HG03439 (cell line): ENCODE measurements around the gene PHLPP1.
"Not testable (repeated sequence)": the region's sequence is repeated elsewhere in the genome, so short reads cannot be mapped to it uniquely, and the experiment has no call there.

ENCODE experiments used
- ATAC-seq: cut with Tn5 transposase; IDR thresholded peaks from one replicate; pipeline ENCODE4 v1.9.1; 2021; ENCODE audit warnings: mild to moderate bottlenecking, moderate library complexity; ENCODE audit not compliant: unreplicated experiment

The PHLPP1 gene

DNA sequence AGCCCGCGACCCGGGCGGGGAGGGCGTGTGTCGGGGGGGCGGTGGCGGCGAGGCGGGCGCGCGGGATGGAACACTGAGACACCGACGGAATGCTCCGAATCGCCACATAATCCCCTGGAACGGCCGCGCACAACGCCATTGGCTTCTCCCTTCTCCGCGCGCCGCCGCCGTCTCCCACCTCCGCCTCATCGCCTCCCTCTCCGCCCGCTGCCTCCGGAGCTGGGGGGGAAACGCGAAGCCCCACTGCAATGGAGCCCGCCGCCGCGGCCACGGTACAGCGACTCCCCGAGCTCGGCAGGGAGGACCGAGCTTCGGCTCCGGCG is at the start of gene PHLPP1:
PHLPP1 (plus strand) TSS at position 106 of the 323 bp plus-strand sequence; CDS start at position 249, 143 bp downstream.
- ATAC-seq, result peak; percentile 13

DNA sequence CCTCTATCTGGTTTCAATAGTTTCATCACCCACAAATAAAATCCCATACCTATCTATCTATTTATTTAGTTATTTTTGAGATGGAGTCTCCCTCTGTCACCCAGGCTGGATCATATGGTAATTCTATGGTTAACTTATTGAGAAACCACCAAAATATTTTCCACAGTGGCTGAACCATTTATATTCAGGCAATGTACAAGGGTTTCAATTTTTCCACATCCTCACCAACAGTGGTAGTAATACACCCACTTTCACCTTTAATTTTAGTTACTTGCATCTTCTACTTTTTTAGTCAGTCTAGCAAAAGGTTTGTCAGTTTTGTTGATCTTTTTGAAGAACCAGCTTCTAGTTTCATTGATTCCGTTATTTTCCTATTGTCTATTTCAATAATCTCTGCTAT is 46.1 kb upstream of the PHLPP1 start:
- ATAC-seq, result no peak

DNA sequence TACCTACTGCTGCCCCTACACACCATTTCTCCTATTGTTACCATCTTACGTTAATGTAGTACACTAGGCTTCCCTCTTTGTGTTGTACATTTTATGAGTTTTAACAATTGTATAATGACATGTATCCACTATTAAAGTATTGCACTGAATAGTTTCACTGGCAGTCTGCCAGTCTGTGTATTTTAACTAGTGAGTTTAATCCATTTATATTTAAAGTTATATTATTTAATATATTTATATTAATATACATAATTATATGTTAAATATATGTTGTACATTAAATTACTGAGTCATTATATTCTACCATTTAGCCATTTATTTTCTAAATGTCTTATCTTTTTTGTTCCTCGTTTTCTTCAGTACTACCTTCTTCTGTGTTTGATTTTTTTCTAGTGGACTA is 44.8 kb upstream of the PHLPP1 start:
- ATAC-seq, result no peak

DNA sequence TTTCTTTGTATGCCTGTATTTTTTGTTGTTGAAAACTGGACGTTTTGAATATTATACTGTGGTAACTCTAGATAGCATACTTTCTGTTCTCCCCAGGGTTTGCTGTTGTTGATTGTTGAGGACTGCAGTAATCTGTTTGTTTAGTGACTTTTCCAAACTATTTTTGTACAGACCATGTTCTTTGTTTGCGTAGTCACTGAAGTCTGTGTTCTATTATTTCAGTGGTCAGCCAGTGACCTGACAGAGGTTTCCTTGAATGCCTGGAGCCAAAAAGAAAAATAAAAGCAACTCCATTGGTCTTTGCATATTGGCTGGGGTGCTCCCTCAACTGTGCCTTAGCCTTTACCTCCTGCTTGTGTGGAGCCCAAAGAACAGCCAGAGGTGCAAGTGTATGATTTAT is 42.7 kb upstream of the PHLPP1 start:
- ATAC-seq, result no peak

DNA sequence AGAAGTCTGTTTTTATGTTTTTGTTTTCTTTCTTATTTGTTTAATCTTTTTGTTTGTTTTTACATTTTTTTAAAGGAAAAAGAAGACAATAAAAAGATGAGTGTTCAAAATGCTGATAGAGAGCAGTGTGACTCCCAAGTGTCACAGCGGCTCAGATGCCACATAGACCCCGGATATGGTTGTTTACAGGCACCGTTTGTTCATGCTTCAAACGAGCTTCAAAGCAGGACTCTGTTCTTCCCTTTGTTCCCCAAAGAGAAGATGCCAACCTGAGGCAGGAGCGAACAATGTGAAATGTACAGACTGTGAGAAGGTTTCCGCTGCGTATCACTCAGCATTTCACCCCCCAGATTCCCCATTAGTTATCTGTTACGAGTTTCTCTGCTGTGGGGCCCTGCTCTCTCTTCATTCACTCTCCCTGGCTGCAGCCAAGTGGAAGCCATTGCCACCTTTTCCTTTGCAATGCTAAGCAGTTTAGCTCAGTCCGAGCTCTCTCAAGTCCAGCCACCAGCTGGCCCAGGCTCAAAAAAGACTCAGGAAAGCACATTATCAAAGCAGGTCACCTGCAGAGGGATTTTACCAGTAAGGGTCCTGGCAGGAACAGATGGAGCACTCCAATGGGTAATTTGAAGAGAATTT is 36.4 kb upstream of the PHLPP1 start:
- no peak for ATAC-seq

DNA sequence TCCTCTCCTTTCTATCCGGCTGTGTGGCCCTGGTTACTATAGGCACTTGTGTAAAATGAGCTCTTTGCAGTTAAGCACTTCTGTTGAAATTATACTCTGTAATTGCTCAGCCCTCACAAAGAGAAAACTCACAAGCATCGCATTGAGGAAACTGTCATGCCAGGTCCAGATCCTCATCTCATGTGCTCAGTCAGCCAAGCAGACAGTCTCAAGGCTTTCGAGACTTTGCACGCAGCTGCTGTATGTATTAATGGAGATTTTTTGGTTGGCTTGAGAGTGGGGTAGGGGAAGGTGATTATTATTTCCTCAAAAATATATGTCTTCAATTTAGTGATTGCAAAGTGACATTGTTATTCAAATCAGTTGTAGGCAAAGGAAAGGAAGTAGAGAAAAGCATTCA is 33.0 kb upstream of the PHLPP1 start:
- ATAC-seq, result no peak

DNA sequence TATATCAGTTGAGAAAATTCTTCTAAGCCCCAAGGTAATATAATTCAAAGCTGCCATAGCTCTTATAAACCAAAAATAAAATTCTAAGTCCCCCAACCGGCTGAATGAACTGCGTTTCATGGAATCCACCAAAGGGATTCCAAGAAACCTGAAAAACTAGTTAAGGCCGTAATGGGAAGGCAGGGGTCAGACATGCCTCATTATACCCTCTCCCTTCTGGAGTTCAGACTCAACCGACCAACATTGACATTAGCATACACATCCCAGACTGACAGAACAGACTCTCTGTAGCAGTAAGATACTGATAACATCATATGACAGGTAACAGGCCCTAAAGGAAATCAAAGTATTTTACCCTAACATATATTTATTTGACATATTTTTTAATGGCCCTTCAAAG is 31.4 kb upstream of the PHLPP1 start:
- ATAC-seq, result no peak

DNA sequence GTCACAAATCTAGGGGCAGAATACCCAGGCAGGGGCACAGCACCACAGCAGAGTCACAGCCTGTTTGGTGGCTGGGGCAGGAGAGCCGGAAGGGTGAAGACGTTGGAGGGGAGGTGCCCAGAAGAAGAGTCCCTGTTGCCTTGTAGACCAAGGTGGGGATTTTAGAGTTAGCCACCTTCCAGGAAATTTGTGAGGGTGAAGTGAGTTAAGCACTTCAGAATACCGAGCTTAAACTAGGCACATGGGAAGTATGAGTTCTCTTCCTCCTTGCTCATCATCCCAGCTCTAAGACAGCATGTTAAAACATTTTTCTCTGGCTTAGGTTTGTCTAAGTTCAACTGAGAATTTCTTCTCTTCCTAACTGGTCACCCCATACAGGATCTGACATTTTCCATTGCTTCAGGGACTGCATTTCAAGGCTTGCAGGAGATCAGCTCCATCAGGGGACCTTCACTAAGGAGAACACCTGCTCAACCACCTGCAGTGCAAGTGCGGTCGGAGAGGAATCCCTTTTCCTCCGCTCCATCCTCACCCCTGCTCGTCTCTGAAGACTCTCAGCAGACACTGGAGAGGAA is 26.5 kb upstream of the PHLPP1 start:
- no peak for ATAC-seq

DNA sequence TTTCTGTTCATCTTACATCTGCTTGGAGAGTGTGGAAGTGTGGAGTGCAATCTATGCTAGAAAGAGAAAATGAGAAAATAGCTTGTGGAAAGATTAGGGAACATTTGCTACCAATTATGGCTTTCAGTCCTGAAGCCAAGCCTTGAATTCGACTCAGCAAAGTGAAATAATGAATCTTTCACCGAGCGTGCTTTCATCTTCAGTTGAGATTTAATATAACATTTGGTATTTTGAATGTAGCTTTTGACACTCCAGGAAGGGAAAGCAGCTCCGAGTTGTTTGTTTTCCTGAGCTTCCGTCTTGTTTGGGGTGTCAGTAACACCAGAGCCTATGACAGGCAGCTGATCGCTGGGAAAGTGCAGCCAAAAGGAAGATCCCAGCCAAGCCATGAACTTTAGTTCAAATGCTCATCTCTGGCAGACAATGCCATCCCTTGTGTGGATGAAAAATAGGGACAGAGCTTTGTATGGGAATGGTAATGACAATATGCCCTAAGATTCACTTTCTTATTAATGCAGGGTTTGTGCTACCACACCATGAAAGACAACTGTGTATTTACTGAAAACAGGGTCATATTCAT is 25.0 kb upstream of the PHLPP1 start:
- no peak for ATAC-seq

DNA sequence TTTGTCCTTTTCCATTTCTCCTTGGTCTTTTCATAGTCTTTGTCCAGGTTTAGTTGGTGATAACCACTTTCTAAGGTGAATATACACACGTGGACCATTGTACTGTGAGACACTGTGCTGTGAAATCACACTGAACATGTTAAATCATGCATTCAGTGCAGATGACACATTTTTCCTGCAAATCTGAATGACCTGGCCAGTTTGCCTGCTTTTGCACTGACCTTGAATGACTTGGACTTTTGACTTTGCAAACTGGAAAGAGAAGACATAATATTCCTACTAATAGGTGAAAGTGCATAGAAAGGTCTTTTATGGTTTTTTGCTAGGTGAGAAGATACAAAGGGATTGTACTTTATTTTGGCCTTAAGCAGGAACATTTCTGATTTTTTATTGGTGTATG is 21.7 kb upstream of the PHLPP1 start:
- no peak for ATAC-seq

DNA sequence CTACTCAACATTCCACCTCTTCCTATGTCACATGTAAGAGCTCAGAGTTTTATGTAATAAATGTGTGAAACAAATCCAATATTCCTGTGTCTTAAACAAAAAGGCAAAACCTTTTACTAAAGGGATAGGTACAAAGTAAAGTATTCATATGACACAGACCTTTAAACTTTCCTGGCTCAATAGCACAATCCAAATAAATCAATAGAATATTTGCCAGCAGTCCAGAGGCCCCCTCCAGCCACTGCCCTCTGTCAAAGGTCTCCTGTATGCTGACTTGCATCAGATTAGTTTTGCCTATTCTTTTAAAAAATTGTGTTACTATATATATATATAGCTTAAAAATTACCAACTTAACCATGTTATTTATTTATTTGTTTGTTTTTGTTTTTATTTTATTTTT is 17.7 kb upstream of the PHLPP1 start:
- ATAC-seq, result no peak

DNA sequence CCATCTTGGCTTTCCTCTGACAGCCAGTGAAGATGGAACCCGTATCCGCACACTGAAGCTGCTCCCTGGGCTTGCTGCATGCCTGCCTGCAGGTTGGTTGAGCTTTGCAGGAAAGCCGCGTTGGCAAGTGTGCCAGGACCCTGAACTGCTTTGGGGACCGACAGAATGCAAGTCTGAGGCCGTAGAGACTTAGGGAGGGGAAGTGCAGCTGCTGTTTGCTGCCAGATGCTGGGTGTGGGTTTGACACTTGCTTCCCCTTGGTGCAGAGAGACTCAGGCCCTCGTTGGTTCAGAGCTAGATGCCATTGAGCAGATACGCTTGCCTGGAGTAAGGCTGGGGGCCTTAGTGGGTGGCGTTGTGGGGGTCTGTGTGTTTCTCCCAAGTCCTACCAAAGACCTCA is 13.1 kb upstream of the PHLPP1 start:
- no peak for ATAC-seq

DNA sequence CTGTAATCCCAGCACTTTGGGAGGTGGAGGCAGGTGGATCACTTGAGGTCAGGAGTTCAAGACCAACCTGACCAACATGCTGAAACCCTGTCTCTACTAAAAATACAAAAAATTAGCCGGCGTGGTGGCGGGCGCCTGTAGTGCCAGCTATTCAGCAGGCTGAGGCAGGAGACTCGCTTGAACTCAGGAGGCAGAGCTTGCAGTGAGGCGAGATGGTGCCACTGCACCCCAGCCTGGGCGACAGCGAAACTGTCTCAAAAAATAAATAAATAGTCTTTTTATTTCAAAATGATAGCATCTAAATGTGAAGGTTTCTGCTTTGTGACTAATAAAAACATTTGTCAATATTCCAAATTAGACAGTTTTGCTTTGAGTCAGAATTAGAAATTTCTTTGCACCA is 8.5 kb upstream of the PHLPP1 start:
- ATAC-seq, result not testable (repeated sequence)

DNA sequence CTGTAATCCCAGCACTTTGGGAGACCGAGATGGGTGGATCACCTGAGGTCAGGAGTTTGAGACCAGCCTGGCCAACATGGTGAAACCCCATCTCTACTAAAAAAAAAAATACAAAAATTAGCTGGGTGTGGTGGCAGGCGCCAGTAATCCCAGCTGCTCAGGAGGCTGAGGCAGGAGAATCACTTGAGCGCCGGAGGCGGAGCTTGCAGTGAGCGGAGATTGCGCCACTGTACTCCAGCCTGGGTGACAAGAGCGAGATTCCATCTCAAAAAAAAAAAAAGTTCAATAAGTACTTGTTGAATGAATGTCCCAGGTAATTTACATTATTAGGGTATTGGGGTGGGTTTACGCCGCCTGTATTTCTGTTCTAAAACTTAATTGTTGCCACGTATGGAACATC is 5.4 kb upstream of the PHLPP1 start:
- not testable (repeated sequence) for ATAC-seq

DNA sequence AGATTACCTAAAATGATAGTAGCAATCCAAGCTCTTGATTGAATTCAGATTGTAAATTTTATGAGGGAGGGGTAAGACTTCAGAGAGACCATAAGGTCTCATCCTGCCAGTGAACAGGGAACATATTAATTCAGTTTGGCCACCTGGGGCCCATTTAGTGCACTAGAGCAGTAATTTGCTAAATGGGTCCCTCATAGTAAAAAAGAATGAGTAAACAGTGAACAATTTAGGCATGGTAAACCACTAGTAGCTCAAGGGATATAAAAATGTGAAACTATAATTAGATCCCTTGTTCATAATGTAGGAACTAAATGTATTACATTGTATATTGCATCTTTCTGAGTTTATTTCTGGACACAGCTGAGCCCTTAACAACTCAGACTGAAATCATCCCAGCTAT is 4.9 kb upstream of the PHLPP1 start:
- no peak for ATAC-seq

DNA sequence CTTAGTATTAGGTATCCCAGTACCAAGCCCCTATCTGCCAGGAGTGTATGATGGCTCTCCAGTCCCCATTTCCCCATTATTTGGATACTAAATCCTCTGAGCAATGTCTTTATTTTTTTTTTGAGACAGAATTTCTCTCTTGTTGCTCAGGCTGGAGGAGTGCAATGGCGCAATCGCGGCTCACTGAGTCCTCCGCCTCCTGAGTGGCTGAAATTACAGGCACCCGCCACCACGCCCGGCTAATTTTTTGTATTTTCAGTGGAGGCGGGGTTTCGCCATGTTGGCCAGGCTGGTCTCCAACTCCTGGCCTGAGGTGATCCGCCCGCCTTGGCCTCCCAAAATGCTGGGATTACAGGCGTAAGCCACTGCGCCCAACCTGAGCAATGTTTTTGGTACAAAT is 3.6 kb upstream of the PHLPP1 start:
- ATAC-seq, result no peak

DNA sequence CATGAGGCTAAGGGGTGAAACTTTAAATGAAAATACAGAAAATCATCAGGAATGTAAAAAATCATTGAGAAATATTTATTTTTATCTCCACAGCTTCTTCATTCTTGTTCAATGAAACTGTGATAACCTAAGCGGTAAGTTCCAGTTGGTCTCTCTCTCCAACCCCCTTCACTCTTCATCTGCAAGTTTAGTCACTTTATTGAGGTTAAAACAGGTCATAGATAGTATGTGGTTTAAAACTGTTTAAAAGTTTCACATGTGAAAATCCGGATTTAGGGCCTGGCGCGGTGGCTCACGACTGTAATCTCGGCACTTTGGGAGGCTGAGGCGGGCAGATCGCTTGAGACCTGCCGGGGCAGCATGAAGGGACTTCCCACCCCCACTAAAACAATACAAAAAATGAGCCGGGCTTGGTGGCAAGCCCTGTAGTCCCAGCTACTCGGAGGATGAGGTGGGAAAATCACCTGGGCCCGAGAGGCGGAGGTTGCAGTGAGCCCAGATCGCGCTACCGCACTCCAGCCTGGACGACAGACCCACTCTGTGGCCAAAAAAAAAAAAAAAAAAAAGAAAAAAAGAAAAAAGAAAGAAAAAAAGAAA is 1.6 kb upstream of the PHLPP1 start:
- ATAC-seq, result no peak

DNA sequence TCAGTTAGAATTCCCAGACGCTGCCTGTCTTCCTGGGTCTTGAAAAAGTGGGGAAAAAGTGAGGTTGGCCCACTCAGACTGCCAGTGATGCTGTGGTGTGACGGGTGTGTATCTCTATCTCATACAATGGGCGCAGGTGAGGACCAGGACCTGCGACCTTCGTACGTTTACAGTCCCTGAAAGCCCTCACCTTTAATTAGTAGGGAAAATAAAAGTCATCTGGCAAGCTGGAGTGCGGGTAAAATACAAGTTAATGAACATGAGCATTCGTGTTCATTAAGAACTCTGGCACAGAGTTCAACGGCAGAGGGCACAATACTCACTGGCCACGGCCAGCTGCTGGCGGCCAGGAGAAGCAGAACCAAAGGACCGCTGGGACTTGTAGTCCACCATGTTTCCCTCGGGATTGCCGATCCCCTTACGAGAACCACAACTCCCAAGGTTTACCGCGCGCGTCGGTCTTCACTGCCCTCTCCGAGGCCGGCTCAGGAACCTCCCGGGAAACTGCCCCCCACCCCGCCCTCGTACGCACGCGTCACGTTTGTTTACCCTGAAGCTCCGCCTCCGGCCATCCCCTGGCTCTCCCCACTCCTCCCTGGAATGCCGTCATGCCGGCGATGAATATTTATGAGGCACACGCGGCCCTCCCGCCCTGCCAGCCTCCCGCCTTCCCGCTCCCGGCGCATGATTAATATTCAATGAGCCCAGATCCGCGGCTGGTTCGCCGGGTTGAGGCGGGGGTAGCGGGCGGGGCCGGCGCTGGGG is 488 bp upstream of the PHLPP1 start:
- peak; percentile 78 for ATAC-seq

DNA sequence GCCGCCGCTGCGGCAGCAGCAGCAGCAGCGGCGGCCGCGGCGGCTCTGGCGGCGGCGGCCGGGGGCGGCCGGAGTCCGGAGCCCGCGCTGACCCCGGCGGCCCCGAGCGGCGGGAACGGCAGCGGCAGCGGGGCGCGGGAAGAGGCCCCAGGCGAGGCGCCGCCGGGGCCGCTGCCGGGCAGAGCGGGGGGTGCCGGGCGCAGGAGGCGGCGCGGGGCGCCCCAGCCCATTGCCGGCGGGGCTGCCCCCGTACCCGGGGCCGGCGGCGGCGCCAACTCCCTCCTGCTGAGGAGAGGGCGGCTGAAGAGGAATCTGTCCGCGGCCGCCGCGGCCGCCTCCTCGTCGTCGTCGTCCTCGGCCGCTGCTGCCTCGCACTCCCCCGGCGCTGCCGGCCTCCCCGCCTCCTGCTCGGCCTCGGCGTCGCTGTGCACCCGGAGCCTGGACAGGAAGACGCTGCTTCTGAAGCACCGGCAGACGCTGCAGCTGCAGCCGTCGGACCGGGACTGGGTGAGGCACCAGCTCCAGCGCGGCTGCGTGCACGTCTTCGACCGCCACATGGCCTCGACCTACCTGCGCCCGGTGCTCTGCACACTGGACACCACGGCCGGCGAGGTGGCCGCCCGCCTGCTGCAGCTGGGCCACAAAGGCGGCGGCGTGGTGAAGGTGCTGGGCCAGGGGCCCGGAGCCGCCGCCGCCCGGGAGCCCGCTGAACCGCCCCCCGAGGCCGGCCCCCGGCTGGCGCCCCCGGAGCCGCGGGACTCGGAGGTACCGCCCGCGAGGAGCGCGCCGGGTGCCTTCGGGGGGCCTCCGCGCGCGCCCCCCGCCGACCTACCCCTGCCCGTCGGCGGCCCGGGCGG is 646 bp downstream of the PHLPP1 start:
- ATAC-seq, result peak; percentile 30

DNA sequence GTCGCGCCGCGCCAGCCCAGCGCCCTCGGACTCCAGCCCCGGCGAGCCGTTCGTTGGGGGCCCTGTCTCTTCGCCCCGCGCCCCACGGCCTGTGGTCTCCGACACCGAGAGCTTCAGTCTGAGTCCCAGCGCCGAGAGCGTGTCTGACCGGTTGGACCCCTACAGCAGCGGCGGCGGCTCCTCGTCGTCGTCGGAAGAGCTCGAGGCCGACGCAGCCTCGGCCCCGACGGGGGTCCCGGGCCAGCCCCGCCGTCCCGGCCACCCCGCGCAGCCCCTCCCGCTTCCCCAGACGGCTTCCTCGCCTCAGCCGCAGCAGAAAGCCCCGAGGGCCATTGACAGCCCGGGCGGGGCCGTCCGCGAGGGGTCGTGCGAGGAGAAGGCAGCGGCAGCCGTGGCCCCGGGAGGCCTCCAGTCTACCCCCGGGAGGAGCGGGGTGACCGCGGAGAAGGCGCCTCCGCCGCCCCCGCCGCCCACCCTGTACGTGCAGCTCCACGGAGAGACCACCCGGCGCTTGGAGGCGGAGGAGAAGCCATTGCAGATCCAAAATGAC is 1.4 kb downstream of the PHLPP1 start:
- ATAC-seq, result peak; percentile 27
